ENCODE data around the gene MRPS23. TPM values are rescaled to one million over a fixed set of nuclear protein-coding genes. Genes with fewer than 3 reads are reported as not detected.
A peak's percentile ranks its signal among the peaks of the same experiment; 100 is the strongest.

Gene MRPS23
- total RNA-seq, 2 donors from 2014 or later: 1.3 to 13.7 TPM

DNA sequence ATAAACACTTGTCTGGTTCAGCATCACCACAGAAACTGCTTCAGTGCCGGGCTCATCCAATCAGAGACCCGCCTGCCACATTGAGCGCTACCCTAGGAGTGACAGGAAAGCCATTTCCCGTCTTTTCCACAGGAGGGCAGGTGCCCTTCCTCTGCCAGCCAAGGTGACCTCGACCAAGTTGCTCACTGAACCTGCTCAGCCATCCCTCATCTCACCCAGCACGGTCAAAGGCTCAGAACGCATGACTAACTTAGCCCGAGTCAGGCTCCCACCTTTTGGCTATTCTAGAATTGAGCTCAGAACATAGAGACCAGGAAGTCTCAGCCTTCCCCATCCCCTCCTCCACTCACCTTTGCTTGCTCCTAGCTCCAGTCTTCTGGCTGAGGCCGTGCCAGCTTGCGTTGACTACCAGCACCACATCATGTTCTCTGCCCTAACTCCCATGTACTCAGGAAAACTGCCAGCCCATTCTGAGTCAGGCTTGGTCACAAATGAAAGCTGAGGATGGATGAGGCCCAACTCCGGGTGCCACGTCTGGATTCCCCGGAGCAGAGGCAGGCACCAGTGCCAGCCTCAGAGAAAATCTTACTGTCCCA, 15.6 kb downstream of the MRPS23 start:
- WGBS, 2 donors: 32 to 51% methylated on average over 13 of the region's 13 CpGs
- Histone ChIP-seq H3K27ac (peak overlapping the region in 2 of 4 donors; percentile 32 to 71), H3K4me3 (no peak overlapping the region), H3K36me3 (replicated peaks in 1 of 2; ENCODE audit: insufficient read depth in 1 of 2, low read depth in 2 of 2) (peaks cover 4 to 10% of the 10 kb centered on the region in 2 donors), H3K27me3 (no peaks in the 10 kb centered on the region), H3K4me1 (peaks cover 17% of the 10 kb centered on the region), H3K9me3 (no peaks in the 10 kb centered on the region)
- TF ChIP-seq POLR2A (IDR thresholded peaks at IDR 0.05): no peak
- TF ChIP-seq, protein P1, sequence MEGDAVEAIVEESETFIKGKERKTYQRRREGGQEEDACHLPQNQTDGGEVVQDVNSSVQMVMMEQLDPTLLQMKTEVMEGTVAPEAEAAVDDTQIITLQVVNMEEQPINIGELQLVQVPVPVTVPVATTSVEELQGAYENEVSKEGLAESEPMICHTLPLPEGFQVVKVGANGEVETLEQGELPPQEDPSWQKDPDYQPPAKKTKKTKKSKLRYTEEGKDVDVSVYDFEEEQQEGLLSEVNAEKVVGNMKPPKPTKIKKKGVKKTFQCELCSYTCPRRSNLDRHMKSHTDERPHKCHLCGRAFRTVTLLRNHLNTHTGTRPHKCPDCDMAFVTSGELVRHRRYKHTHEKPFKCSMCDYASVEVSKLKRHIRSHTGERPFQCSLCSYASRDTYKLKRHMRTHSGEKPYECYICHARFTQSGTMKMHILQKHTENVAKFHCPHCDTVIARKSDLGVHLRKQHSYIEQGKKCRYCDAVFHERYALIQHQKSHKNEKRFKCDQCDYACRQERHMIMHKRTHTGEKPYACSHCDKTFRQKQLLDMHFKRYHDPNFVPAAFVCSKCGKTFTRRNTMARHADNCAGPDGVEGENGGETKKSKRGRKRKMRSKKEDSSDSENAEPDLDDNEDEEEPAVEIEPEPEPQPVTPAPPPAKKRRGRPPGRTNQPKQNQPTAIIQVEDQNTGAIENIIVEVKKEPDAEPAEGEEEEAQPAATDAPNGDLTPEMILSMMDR (IDR thresholded peaks at IDR 0.05): peak in 5 of 7 experiments; percentile 9 to 53 (median 46)
- intact Hi-C loops (cut with DNase I): loop anchor here (10.0 kb wide), 2 partner anchors 589 to 709 kb away; no protein-coding TSS in a partner anchor
- DNase-seq (peak; percentile 38 to 92 (median 60)), ATAC-seq (peak; percentile 63)

DNA sequence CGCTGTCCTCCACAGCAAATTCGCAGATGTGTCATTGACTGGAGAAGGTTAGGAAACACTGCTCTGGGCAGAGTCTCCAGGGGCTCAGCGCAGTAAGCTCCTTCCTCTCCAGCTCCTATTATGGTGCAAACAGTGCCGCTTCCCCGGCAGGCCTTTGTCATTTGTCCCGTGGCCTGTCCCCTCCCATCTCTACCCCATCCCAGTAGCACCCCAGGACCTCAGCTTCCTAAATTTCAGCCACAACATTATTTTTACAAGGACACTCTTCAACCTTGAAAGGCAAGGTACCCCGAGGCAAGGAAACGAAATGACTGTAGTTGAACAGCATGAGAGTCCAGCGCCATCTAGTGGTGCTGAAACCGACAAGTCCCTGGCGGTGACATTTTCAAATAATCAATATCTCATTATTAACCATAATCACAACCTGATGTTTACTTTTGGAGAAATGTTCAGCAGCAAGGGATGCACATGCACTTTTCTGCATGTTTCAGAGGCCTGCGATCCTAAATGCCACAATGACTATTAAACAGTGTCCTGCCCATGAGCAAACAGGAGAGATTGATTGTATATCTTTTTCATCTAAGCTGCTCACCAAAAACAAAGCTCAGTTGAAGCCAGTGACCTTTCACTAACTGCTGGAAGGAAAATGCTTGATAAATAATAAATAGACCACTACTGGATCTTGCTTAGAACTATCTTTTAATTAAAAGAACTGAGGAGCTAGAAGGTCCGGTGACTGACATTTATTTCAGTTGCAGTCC, 16.5 kb downstream of the MRPS23 start:
- intact Hi-C loops (cut with DNase I): loop anchor here (10.0 kb wide), 2 partner anchors 589 to 709 kb away; no protein-coding TSS in a partner anchor
- Histone ChIP-seq H3K36me3 (replicated peaks in 1 of 2; ENCODE audit: insufficient read depth in 1 of 2, low read depth in 2 of 2) (peaks cover 0 to 2% of the 10 kb centered on the region in 2 donors), H3K4me3 (no peak overlapping the region), H3K9me3 (no peaks in the 10 kb centered on the region), H3K27me3 (no peaks in the 10 kb centered on the region), H3K4me1 (peaks cover 17% of the 10 kb centered on the region), H3K27ac (peak overlapping the region in 1 of 4 donors; percentile 13)
- TF ChIP-seq, protein P1 (IDR thresholded peaks at IDR 0.05): peak; percentile 82 to 94 (median 87)
- TF ChIP-seq POLR2A (IDR thresholded peaks at IDR 0.05): no peak
- 13 to 16% methylated on average over 13 of the region's 13 CpGs for WGBS, 2 donors
- peak; percentile 78 for ATAC-seq
- peak; percentile 71 to 78 (median 73) for DNase-seq

DNA sequence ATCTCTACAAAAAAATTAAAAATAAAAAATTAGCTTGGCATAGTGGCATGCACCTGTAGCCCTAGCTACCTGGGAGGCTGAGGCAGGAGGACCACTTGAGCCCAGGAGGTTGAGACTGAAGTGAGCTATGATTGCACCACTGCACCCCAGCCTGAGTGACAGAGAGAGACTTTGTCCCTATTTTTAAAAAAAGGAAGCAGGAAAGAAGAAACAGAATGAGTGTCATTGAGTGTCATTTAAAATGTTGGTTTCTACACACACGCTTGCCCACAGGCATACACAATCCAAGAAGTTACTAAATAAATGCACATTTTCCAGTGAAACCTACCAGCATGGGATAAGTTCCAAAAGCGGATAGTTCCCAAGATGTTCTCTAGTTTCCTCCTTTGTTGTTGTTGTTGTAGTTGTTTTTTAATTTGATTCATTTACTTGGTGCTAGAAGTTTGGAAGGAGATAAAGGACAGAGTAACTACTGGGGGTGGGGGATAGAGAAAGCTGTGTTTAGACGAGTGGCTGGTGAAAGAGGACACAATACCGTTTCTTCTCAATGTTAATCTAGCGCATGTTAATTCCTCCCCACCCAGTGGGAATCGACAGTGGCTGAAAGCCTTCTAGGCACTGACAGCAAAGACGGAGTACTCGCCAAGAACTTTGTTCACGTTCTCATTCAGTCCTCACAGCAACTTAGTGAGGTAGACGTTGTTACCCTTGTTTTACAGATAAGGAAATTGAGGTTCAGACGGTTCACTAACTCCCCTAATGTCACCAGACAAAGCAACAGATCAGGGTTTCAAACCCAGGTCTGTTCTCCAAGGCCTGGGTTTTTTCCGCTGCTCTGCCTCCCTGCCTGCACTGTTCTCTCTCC, 17.3 kb downstream of the MRPS23 start:
- intact Hi-C loops (cut with DNase I): loop anchor here (10.0 kb wide), 2 partner anchors 588 to 708 kb away; no protein-coding TSS in a partner anchor
- H3K4me1 ChIP-seq: peaks cover 17% of the 10 kb centered on the region
- 54 to 59% methylated on average over 12 of the region's 12 CpGs for WGBS, 2 donors
- H3K4me3 ChIP-seq: no peak overlapping the region
- H3K27me3 ChIP-seq: no peaks in the 10 kb centered on the region
- H3K36me3 ChIP-seq (replicated peaks in 1 of 2; ENCODE audit: insufficient read depth in 1 of 2, low read depth in 2 of 2): no peaks in the 10 kb centered on the region
- TF ChIP-seq POLR2A (IDR thresholded peaks at IDR 0.05): no peak
- TF ChIP-seq, protein P1 (IDR thresholded peaks at IDR 0.05): no peak
- ATAC-seq: no peak
- H3K9me3 ChIP-seq: no peaks in the 10 kb centered on the region
- no peak for DNase-seq
- H3K27ac ChIP-seq: peak overlapping the region in 1 of 4 donors; percentile 13

DNA sequence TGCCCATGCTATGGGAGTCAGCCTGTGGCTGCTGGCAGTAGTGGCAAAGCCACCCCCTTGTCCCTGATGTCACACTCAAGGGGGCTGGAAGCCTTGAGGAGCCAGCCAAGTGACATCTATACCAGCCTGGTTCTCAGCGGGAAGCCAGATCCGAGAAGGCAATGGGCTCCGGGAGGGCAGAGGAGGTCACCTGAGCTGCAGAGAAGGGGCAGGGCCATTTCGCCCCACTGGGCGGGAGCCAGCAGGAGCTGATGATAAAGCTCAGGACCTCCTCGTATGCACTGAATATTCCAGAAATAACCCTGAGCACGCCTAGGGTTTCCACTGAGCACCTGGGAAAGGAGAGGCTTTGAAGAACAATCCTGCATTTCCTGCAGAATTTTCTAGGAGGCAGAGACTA, 19.0 kb downstream of the MRPS23 start:
- ATAC-seq (no peak), DNase-seq (no peak)
- intact Hi-C loops (cut with DNase I): loop anchor here (10.0 kb wide), 2 partner anchors 586 to 706 kb away; no protein-coding TSS in a partner anchor
- Histone ChIP-seq H3K36me3 (replicated peaks in 1 of 2; ENCODE audit: insufficient read depth in 1 of 2, low read depth in 2 of 2) (no peaks in the 10 kb centered on the region), H3K27me3 (no peaks in the 10 kb centered on the region), H3K27ac (no peak overlapping the region), H3K4me1 (peaks cover 17% of the 10 kb centered on the region), H3K4me3 (no peak overlapping the region), H3K9me3 (no peaks in the 10 kb centered on the region)
- 79 to 84% methylated on average over 7 of the region's 7 CpGs for WGBS, 2 donors
- TF ChIP-seq, protein P1 (IDR thresholded peaks at IDR 0.05): no peak
- no peak for TF ChIP-seq POLR2A (IDR thresholded peaks at IDR 0.05)
